Dedifferentiated amniotic fluid mesenchymal stem cell (primary cell): ENCODE results near the gene CACNA1A.

Experiments used
- DNase-seq: peaks from one replicate; pipeline ENCODE4 v3.0.0-alpha.2; 2016; ENCODE audit errors: extremely low spot score

CACNA1A gene

DNA sequence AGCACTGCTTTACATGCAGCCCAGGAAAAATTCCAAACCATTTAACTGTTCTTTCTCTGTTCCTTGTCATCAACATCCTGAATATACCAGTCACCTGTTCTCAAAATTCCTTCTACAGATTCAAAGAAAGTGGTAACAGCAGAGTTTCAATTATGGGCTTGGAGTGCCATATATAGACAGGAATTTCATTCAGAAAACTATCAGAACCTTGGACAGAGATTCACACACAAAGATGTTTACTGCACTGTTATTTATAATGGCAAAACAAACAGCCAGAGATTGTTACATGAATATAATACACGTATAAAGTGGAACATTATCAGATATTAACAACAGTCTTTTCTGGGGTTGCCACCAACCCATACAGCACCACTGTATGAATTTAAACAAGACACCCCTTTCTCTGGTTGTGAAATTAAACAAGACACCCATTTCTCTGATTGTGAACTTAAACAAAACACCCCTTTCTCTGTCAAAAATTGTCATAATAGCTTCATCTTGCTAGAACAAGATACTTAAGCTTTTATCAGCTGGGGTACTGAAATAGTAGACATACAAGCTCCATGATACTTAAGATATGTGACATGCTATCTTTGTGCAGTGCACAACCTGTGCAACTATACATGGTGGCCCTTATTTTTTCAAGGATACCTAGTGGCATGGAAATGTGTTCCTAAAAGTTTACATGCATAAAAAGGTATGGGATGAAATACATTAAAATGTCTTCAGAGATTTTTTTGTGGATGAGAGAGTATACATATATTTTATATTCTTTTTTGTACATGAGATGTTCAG lies 12.6 kb downstream of the CACNA1A start:
- no peak for DNase-seq

GRCh38 chr19:13492128-13492527 lies 14.2 kb downstream of the CACNA1A start:
- peak; percentile 15 for DNase-seq

DNA sequence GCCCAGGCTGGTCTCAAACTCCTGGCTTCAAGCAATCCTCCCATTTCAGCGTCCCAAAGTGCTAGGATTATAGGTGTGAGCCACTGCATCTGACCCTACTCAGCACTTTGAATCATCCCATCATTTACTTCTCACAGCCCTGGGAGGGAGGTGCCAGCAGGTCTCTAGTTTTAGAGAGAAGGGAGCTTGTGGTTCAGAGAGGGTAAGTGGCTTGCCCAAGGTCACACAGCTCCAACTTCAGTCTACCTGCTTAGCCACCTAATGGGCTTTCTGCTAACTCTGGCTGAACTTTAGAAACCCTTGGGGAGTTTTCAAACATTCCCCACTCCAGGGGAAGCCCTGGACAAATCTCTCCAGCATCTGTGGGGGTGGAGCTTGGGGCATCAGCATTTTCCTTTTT lies 18.3 kb downstream of the CACNA1A start:
- DNase-seq: no peak

- DNase-seq: no peak
Observed at GRCh38 chr19:13484166-13484565, 22.1 kb downstream of the CACNA1A start.

GRCh38 chr19:13483215-13483614 lies 23.1 kb downstream of the CACNA1A start:
- no peak for DNase-seq

DNA sequence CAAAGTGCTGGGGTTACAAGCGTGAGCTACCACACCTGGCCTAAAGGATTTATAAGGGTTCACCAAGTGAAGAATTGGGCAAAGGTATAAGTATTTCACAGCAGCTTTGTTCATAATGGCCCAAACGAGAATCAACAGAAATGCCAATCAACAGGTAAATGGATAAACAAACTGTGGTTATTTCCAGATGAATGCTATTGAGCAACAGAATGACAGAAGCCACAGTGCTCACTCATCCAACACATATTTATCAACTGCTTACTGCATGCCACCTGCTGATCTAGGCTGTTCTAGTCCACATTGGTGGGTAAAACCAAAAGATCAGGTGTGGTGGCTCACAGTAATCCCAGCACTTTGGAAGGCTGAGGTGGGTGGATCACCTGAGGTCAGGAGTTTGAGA lies 27.7 kb downstream of the CACNA1A start:
- no peak for DNase-seq

DNA sequence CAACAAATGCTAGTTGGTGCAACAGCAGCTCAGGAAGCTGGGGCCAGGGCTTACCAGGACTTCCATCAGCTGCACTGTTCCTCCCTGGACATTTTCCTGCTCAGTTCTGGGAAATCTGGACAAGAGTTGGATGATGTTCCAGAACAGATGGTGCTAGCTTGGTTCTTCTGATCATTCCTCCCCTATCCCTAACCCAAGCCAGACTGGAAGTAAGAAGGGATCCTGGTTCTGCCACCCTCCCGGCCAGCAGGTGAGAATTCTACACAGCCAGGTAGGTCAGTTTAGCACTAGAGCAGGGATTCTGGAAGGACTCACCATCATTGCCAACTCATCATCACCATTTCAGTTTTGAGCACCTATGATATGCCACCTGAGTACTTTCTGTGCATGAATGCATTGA lies 30.2 kb downstream of the CACNA1A start:
- no peak for DNase-seq

DNA sequence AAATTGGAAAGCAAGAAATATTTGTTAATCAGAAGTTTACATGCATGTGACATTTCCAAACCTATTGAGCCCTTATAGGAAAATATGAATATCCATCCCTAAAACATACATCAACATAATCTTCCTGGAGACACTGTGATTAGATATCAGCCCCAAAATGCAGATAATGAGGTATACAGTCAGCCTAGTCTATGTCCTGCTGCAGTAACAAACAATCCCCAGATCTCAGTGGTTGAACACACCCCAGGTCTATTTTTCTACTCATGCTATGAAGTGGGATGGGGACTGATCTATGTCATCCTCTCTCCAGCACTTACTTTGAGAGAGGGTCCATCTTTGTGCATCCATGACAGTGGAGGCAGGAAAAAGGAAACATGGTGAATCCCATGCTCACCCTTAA lies 31.2 kb downstream of the CACNA1A start:
- no peak for DNase-seq

- no peak for DNase-seq
Observed at GRCh38 chr19:13466697-13467096, 39.6 kb downstream of the CACNA1A start.

GRCh38 chr19:13463296-13463695 lies 43.0 kb downstream of the CACNA1A start:
- no peak for DNase-seq

DNA sequence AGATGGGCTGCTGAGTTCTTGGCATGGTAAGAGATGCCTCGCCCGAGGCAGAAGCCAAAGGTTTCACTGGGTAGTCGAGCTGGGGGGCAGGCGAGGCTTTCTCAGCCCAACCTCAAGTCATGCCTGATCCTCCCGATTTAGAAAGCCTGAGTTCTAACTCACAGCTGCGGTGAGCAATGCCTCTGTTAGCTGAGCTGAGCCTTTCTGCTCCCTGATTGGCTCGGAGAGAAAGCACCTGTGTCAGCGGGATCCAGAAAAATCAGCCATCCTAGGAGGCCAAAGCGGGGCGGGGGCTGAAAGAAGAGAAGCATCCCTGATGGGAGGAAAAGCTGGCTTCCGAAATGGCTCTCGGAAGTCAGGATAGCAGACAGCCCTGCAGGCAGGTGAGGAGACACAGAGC lies 44.7 kb downstream of the CACNA1A start:
- DNase-seq: no peak

DNA sequence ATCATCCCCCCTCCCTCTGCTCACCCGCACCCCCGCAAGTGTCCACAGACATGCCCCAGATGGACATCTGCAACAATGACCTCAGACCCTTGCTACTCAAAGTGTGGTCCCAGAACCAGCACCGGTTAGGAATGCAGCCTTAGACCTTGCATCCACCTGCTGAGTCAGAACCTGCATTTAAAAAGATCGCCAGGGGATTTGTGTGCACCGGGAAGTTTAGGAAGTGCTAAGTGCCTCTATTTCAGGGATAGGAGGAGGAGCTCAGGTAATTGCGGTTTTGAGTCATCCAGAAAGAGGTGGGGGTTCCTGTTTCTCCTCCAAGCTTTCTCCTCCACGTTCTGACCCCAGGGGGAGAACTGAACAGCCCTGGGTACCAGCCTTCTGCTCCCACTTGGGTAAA lies 46.2 kb downstream of the CACNA1A start:
- no peak for DNase-seq

DNA sequence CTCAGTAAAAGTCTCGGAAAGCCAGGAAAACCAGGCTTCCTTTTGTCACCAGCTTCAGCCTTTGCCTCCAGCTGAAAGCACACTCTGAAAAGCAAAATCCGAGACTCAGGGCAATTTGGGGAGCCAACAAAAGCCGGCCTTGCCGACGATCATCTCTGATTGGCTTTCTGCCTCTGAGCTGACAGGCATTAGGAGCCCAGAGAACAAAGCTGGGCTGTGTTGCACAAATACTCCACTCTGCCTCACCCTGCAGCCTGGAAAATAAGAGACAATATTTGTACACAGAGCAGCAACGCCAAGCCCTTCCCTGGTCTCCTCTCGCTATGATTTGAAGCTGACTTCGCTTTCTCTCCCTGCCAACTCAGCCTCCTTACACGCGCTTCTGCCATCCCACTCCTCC lies 46.9 kb downstream of the CACNA1A start:
- DNase-seq: no peak

- DNase-seq: no peak
Observed at GRCh38 chr19:13451434-13451995, 54.8 kb downstream of the CACNA1A start.

GRCh38 chr19:13447978-13448377 lies 58.3 kb downstream of the CACNA1A start:
- no peak for DNase-seq

DNA sequence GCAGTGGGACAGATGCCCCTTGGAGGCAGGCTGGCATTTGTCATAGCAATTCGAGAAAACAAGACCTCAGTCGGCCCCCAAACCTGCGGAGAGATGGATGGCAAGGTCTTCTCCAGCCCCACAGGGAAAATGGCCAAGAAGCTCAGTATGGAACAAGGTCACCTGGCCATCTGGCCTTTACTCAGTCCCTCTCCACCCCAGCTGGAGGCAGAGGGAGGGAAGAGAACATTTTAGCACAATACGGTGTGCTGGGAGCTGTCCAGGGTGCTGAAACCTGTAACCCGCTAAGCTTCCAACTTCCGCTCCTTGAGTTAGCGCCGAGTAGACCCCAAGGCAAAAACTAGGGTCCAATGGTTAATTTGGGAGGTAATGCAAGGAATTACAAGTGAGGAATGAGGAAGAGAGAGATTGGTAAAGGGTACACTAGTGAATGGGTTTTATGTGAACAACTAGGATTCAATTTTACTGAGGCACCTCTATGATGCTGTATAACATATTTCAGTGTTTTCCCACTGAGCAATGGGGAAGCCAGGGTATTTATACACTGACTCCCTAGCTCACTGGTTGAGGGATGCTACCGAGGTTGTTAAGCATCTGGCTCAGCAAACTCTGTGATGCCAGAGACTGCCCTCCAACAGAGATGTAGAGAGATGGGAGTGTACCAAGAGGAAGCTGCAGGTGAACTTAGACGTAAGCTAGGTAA lies 64.3 kb downstream of the CACNA1A start:
- no peak for DNase-seq

DNA sequence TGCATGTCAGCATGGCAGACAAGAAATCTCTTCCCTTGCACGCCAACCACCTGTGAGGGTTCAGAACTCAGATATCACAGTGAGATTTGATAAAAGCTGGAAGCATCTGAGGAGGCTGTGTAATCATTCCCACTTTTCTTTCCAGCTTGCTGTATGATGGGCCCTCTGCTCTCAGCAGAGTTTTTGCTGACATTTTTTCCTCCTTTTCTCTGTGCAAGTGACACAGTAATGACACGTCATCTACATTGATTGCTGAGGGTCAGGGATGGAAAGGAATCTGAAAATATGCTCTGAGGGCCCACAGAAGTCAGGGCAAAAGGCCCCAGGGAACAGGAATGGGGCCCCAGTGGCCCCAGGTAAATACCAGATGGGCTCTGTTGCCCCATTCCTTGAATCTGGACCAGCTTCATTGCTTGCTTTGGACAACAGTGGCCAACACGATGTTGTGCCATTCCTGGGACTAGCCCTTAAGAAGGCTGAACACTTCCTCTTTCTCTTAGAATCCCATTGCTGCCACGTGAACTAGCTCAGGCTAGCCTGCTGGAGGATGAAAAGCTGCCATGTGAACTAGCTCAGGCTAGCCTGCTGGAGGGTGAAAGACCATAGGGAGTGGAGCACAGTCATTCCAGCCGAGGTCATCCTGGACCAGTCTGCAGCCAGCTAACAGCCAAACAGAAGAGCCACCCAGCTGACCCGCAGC lies 68.2 kb downstream of the CACNA1A start:
- no peak for DNase-seq

DNA sequence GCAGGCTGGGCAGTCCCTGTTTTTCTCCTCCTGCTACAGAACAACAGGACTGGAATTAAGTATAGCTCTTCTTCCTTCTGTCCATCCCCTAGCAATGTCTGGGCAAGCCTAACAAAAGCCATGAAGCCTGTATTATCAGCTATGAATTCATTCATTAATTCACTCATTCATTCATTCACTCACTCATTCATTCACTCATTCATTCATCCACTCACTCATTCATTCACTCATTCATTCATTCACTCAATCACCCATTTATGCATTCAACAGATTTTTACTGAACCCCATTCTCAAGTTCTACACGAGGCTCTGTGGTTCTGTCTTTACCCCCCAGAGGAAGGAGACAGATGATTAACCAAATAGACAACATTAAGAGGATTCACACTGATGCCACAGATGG lies 69.9 kb downstream of the CACNA1A start:
- no peak for DNase-seq

DNA sequence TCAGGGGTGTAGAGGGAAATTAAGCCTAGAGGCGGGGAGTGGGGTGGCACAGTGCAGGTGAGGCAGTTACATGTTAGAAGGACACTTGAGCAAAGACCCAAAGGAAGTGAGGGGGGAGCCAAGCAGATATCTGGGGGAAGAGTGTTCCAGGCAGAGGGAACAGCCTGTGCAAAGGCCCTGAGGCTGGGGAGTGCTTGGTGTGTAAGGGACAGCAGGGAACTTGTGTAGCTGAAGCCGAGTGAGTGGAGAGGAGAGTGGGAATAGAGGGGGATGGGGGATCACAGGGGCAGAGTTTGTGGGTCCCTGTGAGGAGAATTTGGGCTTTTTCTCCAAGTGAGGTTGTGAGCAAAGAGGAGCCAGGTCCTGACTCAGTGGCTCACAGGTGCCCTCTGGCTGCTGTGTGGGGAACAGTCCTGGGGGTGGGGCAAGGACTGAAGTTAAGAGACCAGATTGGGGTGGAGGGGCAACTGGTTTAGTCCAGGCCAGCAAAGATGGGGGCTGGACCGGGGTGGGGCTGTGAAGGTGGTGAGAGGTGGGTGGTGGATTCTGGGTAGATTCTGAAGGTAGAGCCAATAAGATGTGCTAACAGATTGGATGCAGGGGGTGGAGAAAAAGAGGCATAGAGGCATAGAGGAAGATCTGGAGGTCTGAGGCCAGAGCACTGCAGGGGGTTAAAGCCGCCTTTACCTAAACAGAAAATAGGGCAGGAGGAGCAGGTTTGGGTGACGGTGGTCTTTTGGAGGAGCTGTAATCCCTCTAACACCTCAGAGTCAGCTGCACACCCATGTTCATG lies 75.3 kb downstream of the CACNA1A start:
- no peak for DNase-seq

- DNase-seq: no peak
Observed at GRCh38 chr19:13429563-13429962, 76.7 kb downstream of the CACNA1A start.

DNA sequence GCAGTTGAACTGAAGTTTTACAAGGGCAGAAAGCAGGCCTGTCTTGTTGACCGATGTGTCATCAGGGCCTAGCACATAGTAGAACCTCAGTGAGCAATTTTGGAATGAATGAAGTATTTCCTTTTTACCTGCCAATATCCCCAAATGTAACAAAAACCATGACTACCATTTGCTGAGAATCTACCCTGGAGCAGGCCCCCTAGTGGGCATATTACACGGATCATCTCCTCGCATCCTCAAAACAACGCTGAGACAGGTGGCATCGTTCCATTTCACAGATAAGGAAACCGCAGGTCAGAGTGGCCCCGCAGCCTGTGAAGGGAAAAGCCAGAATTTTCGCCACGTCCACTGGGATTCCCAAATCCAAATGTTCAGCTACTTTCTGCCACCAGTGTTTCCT lies 77.9 kb downstream of the CACNA1A start:
- DNase-seq: no peak
